MG63 (cell line): Measurements from ENCODE around the gene GRID2. TPM values are rescaled to one million over a fixed set of nuclear protein-coding genes. Genes with fewer than 3 reads are reported as not detected.

Experiments
- DNase-seq: peaks from one replicate; pipeline ENCODE4 v3.0.0-alpha.2; 2020
- H3K27me3 ChIP-seq: fragments of 250-450 bp; sonication (Bioruptor Pico); 2 replicates; pipeline ENCODE4 v1.5.1; 2020; ENCODE audit warnings: mild to moderate bottlenecking, moderate library complexity
- H3K36me3 ChIP-seq: fragments of 250-450 bp; sonication (Bioruptor Pico); 2 replicates; pipeline ENCODE4 v1.5.1; 2020; ENCODE audit warnings: mild to moderate bottlenecking, moderate library complexity
- H3K4me3 ChIP-seq: fragments of 250-450 bp; sonication (Bioruptor Pico); 2 replicates; pipeline ENCODE4 v1.5.1; 2020; ENCODE audit warnings: mild to moderate bottlenecking, moderate library complexity
- H3K9me3 ChIP-seq: fragments of 250-450 bp; sonication (Bioruptor Pico); 2 replicates; pipeline ENCODE4 v1.5.1; 2020; ENCODE audit warnings: mild to moderate bottlenecking, moderate library complexity
- total RNA-seq: library from RNA; depleted of rRNA; stranded (reverse); fragments of >200 nt; shearing (Covaris generic); gene quantifications from 2 replicates; pipeline ENCODE4 v1.2.3, GENCODE V29; 2014; ENCODE audit warnings: low replicate concordance

GRID2 gene
- total RNA-seq, 1 experiment from 2014 or later = not detected

GRCh38 chr4:92528541-92528940 is 224.8 kb downstream of the GRID2 start:
- no peak for DNase-seq
- Histone ChIP-seq H3K27me3 (no peaks in the 10 kb centered on the region), H3K4me3 (no peak overlapping the region), H3K36me3 (no peaks in the 10 kb centered on the region), H3K9me3 (no peaks in the 10 kb centered on the region)

- no peaks in the 10 kb centered on the region for H3K27me3 ChIP-seq
- no peak overlapping the region for H3K4me3 ChIP-seq
- H3K36me3 ChIP-seq = no peaks in the 10 kb centered on the region
- no peaks in the 10 kb centered on the region for H3K9me3 ChIP-seq
- DNase-seq = no peak
Observed at GRCh38 chr4:92529510-92529909, 225.7 kb downstream of the GRID2 start.

- no peaks in the 10 kb centered on the region for H3K9me3 ChIP-seq
- no peaks in the 10 kb centered on the region for H3K27me3 ChIP-seq
- no peaks in the 10 kb centered on the region for H3K36me3 ChIP-seq
- no peak for DNase-seq
- H3K4me3 ChIP-seq = no peak overlapping the region
Observed at GRCh38 chr4:92535599-92535998, 231.8 kb downstream of the GRID2 start.

GRCh38 chr4:92551616-92552015 is 247.8 kb downstream of the GRID2 start:
- H3K4me3 ChIP-seq = no peak overlapping the region

GRCh38 chr4:92566269-92566668 is 262.5 kb downstream of the GRID2 start:
- H3K27me3 ChIP-seq = no peaks in the 10 kb centered on the region
- no peaks in the 10 kb centered on the region for H3K36me3 ChIP-seq
- H3K9me3 ChIP-seq = no peaks in the 10 kb centered on the region
- DNase-seq = no peak
- H3K4me3 ChIP-seq = no peak overlapping the region

More at GRCh38 chr4:92551616-92552015, 247.8 kb downstream of the GRID2 start:
- no peaks in the 10 kb centered on the region for H3K9me3 ChIP-seq
- DNase-seq = no peak
- H3K27me3 ChIP-seq = no peaks in the 10 kb centered on the region
- H3K36me3 ChIP-seq = no peaks in the 10 kb centered on the region

- Histone ChIP-seq H3K9me3 (no peaks in the 10 kb centered on the region), H3K36me3 (no peaks in the 10 kb centered on the region), H3K4me3 (no peak overlapping the region), H3K27me3 (no peaks in the 10 kb centered on the region)
- DNase-seq = no peak
Observed at GRCh38 chr4:92580816-92581215, 277.1 kb downstream of the GRID2 start.

- no peak for DNase-seq
- no peaks in the 10 kb centered on the region for H3K36me3 ChIP-seq
- H3K9me3 ChIP-seq = no peaks in the 10 kb centered on the region
- H3K4me3 ChIP-seq = no peak overlapping the region
- no peaks in the 10 kb centered on the region for H3K27me3 ChIP-seq
Observed at GRCh38 chr4:92599044-92599443, 295.3 kb downstream of the GRID2 start.

- no peak overlapping the region for H3K4me3 ChIP-seq
- no peaks in the 10 kb centered on the region for H3K36me3 ChIP-seq
- H3K9me3 ChIP-seq = no peaks in the 10 kb centered on the region
- DNase-seq = no peak
- H3K27me3 ChIP-seq = no peaks in the 10 kb centered on the region
Observed at GRCh38 chr4:92600638-92601037, 296.9 kb downstream of the GRID2 start.

- Histone ChIP-seq H3K4me3 (no peak overlapping the region), H3K27me3 (no peaks in the 10 kb centered on the region), H3K9me3 (no peaks in the 10 kb centered on the region), H3K36me3 (no peaks in the 10 kb centered on the region)
- DNase-seq = no peak
Observed at GRCh38 chr4:92606227-92606626, 302.5 kb downstream of the GRID2 start.

- no peak for DNase-seq
- H3K27me3 ChIP-seq = no peaks in the 10 kb centered on the region
- H3K9me3 ChIP-seq = no peaks in the 10 kb centered on the region
- no peaks in the 10 kb centered on the region for H3K36me3 ChIP-seq
- H3K4me3 ChIP-seq = no peak overlapping the region
Observed at GRCh38 chr4:92615049-92615448, 311.3 kb downstream of the GRID2 start.

- no peaks in the 10 kb centered on the region for H3K27me3 ChIP-seq
- no peak for DNase-seq
- H3K36me3 ChIP-seq = no peaks in the 10 kb centered on the region
- no peaks in the 10 kb centered on the region for H3K9me3 ChIP-seq
- H3K4me3 ChIP-seq = no peak overlapping the region
Observed at GRCh38 chr4:92618968-92619367, 315.2 kb downstream of the GRID2 start.

GRCh38 chr4:92629302-92629701 is 325.5 kb downstream of the GRID2 start:
- Histone ChIP-seq H3K27me3 (no peaks in the 10 kb centered on the region), H3K36me3 (no peaks in the 10 kb centered on the region), H3K9me3 (no peaks in the 10 kb centered on the region), H3K4me3 (no peak overlapping the region)
- DNase-seq = no peak

GRCh38 chr4:92634882-92635281 is 331.1 kb downstream of the GRID2 start:
- no peak for DNase-seq
- H3K4me3 ChIP-seq = no peak overlapping the region
- H3K27me3 ChIP-seq = no peaks in the 10 kb centered on the region
- no peaks in the 10 kb centered on the region for H3K9me3 ChIP-seq
- H3K36me3 ChIP-seq = no peaks in the 10 kb centered on the region

GRCh38 chr4:92636038-92636806 is 332.5 kb downstream of the GRID2 start:
- Histone ChIP-seq H3K36me3 (no peaks in the 10 kb centered on the region), H3K4me3 (no peak overlapping the region), H3K9me3 (no peaks in the 10 kb centered on the region), H3K27me3 (no peaks in the 10 kb centered on the region)
- DNase-seq = no peak

GRCh38 chr4:92641409-92641808 is 337.6 kb downstream of the GRID2 start:
- Histone ChIP-seq H3K27me3 (no peaks in the 10 kb centered on the region), H3K9me3 (no peaks in the 10 kb centered on the region), H3K4me3 (no peak overlapping the region), H3K36me3 (no peaks in the 10 kb centered on the region)
- no peak for DNase-seq

- H3K27me3 ChIP-seq = no peaks in the 10 kb centered on the region
- H3K9me3 ChIP-seq = no peaks in the 10 kb centered on the region
- H3K36me3 ChIP-seq = no peaks in the 10 kb centered on the region
- no peak for DNase-seq
- H3K4me3 ChIP-seq = no peak overlapping the region
Observed at GRCh38 chr4:92646826-92647225, 343.1 kb downstream of the GRID2 start.

- H3K36me3 ChIP-seq = no peaks in the 10 kb centered on the region
- H3K9me3 ChIP-seq = no peaks in the 10 kb centered on the region
- no peaks in the 10 kb centered on the region for H3K27me3 ChIP-seq
- DNase-seq = no peak
- H3K4me3 ChIP-seq = no peak overlapping the region
Observed at GRCh38 chr4:92651536-92651935, 347.8 kb downstream of the GRID2 start.

GRCh38 chr4:92654084-92654483 is 350.3 kb downstream of the GRID2 start:
- Histone ChIP-seq H3K36me3 (no peaks in the 10 kb centered on the region), H3K27me3 (no peaks in the 10 kb centered on the region), H3K4me3 (no peak overlapping the region), H3K9me3 (no peaks in the 10 kb centered on the region)
- no peak for DNase-seq
